Measurements from ENCODE around the gene TPI1. TPM values are rescaled to one million over a fixed set of nuclear protein-coding genes. Genes with fewer than 3 reads are reported as not detected.

TPI1 gene
- total RNA-seq, 1 donor, result 440 TPM

GRCh38 chr12:6843118-6843902, 24.0 kb upstream of the TPI1 start:
- no peak for DNase-seq (ENCODE audit: low read depth in 2 of 3, low spot score in 2 of 3)

DNA sequence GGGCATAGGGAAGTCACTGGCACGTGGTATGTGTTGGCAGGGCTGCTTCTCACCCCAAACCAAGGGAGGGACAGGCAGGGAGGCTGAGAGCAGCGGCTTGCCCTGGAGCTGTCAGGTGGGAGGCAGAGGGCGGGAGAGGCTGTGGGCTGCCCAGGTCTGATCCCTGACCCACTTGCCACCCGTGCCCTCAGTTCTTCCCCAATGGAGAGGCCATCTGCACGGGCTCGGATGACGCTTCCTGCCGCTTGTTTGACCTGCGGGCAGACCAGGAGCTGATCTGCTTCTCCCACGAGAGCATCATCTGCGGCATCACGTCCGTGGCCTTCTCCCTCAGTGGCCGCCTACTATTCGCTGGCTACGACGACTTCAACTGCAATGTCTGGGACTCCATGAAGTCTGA, 21.9 kb upstream of the TPI1 start:
- DNase-seq (ENCODE audit: low read depth in 2 of 3, low spot score in 2 of 3), result no peak

DNA sequence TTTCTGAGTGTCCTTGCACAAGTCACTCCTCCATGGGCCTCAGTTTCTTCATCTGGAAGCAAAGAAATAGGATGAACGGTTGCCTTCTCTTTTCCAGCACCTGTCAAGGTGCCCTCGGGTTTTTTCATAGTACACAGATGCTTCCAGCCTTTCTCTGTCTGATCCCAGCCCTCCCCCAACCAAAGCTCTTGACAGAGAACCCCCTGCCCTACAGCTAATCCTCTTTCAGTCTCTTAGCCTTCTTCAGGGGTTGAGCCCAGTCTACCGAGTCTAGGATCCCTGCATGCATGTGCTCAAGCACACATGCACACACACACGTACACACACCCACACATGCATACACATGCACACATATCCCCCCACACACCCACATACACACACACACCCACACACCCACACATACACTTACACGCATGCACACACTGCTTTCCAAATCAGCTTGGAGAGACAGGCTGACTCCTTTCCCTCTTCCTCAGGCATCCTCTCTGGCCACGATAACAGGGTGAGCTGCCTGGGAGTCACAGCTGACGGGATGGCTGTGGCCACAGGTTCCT, 20.9 kb upstream of the TPI1 start:
- no peak for DNase-seq (ENCODE audit: low read depth in 2 of 3, low spot score in 2 of 3)

GRCh38 chr12:6847676-6848075, 19.7 kb upstream of the TPI1 start:
- DNase-seq (ENCODE audit: low read depth in 2 of 3, low spot score in 2 of 3), result no peak

DNA sequence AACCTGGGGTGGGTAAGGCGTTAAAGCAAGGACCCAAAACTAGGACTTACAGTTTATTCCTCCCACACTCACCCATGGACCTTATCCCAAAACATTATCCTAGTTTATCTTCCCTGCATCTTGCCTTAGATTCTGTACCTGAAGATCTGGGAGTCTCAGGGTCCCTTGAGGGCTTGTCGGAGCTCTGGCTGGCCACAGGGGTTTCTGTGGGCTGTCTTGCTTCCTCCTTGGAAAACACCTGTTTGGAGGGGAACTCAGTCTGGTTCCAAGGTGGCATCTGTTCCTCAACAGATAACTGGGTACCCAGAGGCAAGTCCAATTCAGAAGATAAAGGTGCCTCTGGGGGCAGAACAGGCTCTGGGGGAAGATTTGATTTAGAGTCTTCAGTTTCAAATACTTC, 17.9 kb upstream of the TPI1 start:
- no peak for DNase-seq (ENCODE audit: low read depth in 2 of 3, low spot score in 2 of 3)

- no peak for DNase-seq (ENCODE audit: low read depth in 2 of 3, low spot score in 2 of 3)
These were observed 17.3 kb upstream of the TPI1 start for GRCh38 chr12:6849976-6850560.

- DNase-seq (ENCODE audit: low read depth in 2 of 3, low spot score in 2 of 3), result no peak
These were observed 16.6 kb upstream of the TPI1 start for GRCh38 chr12:6850796-6851152.

DNA sequence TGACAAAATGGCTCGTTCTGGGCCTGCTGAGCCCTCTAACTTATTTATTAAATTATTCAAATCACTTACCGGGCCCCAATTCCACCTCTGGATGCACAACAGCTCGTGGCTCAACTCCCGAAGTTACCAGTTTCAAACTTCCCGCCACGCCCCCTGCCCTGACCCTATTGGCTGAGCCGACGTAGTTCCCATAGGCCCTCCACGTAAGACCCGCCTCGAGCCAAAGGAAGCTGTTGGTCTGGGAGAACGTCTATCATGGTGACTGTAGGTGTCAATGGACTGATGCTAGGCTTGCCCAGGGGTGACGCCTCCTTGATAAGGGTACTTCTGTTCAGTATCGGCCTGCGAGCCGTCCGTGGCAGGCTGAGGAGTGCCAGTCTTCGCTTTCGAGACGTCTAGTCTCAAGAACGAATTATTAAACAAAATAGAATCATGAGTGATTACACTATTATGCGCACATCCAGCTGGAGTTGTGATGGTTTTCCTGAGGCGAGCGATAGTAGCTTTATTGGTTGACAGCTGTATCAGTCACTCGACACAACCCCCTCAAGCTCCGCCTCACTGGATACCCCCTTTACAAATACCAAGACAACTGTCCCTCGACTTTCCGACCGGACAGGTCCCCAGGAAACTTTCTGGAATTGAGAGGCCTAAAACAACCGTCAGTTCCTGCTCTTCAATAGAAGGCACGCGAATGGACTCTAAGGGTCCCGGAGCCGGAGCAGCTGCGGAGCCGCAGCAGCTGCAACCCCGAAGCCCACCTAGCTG, 16.0 kb upstream of the TPI1 start, which contains the start of gene CDCA3:
Gene CDCA3 (minus strand): TSS at position 134 of the 768 bp plus-strand sequence. CDS start 334 bp downstream, outside the sequence.
- peak; percentile 78 to 99 (median 95) for DNase-seq (ENCODE audit: low read depth in 2 of 3, low spot score in 2 of 3)

DNA sequence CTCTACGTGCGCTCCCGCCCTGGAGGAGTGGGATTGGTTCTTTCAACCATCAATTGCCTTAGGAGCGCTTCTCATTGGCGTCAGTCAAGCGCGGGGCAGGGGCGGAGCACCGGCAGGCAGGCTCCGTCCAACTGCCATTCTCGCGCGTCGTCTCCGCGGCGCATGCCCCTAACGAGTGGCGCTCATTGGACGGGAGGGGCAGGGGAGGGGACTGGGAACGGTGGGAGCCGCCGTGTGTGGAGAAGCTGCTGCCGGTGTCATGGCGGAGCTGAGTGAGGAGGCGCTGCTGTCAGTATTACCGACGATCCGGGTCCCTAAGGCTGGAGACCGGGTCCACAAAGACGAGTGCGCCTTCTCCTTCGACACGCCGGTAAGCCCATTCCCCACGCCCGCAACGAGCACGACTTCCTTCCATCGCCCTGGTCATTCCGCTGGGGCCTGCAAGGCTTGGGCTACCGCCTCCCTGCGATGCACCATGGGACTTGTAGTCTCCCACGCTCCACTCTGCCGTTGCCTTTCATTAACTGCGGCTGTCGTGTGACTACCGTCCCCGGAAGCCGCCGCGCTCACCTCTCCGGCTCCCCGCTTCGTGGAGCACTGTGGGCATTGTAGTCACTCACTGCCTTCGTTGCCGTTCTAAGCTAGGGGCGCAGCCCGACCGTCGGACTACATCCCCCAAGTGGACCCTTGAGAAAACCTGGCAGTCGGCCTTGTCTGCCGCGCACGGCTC, 15.2 kb upstream of the TPI1 start, which contains the start of gene USP5:
Gene USP5 (plus strand): TSS at position 230 of the 730 bp plus-strand sequence. CDS start 30 bp downstream, at position 260.
- DNase-seq (ENCODE audit: low read depth in 2 of 3, low spot score in 2 of 3), result peak; percentile 96 to 100 (median 99)

DNA sequence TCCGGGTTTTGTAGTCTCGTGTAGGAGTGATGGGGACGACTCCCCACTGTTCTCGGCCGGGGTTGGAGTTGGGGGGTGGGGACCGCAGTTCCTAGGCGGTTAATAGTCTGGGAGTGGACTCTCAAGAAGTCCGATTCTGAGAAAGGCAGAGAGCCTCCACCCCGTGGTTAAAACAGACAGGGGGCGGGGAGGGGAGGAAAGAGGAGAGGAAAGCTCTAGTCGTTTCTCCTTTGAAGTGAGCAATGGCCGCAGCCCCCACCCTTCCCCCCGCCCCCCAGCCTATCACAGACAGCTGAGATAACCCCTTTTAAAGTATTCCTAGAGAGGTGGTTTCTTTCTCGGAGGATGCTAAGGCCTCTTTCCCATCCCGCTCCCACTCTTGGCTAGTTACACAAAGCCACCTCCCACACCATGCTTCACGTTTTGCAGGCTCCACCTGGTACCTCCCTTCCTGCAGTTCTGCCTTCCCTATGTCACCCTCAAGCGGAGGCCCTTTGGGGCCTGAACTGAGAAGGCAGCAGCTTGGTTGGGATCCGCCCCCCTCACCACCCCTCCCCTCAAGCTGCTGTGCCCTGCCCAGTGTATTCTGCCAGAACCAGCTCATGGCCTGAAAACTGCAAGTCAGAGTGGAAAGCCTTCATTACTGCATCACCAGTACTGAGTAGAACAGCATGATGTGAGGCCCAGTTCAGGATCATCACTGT, 14.5 kb upstream of the TPI1 start:
- peak in 1 of 3 donors; percentile 83 for DNase-seq (ENCODE audit: low read depth in 2 of 3, low spot score in 2 of 3)

DNA sequence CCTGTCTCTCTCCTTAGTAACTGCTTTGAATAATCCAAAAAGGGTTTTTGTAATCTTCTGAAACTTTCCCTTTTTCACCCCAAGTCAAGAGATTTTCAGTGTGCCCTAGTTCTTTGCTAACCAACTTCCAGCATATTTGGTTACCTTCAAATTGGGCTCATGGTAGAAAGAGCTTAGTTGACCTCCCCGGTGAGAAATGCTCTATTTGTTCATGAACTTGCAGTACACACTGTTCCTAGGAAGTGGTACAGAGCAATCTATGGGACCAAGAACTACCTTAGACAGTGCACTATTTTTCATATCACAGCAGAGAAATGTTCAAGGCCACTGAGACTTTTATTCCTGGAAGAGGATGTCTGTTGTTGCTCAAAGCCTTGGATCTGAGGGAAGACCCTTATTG, 13.7 kb upstream of the TPI1 start:
- no peak for DNase-seq (ENCODE audit: low read depth in 2 of 3, low spot score in 2 of 3)

DNA sequence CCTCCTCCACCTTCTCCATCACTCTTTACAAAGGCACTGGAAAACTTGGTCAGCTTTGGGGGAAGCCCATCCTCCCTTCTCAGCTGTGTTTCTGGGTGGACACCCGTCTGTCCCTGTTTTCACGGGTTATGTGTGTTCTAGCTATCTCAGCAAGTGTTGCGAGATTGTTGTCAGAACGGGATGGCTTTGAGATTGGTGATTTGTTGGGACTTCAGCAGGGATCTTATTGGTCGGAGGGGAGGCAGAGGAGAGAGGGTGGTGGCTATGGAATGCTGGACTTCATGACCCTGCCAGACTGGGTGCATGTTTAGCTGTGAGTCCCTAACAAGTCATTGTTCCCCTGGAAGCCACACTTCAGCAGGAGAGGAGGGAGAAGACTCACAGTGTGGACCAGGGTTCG, 13.3 kb upstream of the TPI1 start:
- no peak for DNase-seq (ENCODE audit: low read depth in 2 of 3, low spot score in 2 of 3)

- DNase-seq (ENCODE audit: low read depth in 2 of 3, low spot score in 2 of 3), result no peak
These were observed 12.0 kb upstream of the TPI1 start for GRCh38 chr12:6855322-6855721.

GRCh38 chr12:6858799-6859198, 8.5 kb upstream of the TPI1 start:
- no peak for DNase-seq (ENCODE audit: low read depth in 2 of 3, low spot score in 2 of 3)

DNA sequence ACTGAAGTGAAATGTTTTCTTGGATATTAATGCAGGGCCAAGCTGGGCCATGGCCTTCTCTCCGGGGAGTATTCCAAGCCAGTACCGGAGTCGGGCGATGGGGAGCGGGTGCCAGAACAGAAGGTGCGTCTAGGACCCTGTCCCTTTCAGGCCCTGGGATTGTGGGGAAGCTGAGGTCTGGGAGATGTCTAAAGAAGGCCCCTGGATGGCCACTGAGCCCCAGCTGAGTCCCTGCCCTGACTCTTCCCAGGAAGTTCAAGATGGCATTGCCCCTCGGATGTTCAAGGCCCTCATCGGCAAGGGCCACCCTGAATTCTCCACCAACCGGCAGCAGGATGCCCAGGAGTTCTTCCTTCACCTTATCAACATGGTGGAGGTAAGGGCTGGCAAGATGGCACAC, 7.2 kb upstream of the TPI1 start:
- DNase-seq (ENCODE audit: low read depth in 2 of 3, low spot score in 2 of 3), result no peak

DNA sequence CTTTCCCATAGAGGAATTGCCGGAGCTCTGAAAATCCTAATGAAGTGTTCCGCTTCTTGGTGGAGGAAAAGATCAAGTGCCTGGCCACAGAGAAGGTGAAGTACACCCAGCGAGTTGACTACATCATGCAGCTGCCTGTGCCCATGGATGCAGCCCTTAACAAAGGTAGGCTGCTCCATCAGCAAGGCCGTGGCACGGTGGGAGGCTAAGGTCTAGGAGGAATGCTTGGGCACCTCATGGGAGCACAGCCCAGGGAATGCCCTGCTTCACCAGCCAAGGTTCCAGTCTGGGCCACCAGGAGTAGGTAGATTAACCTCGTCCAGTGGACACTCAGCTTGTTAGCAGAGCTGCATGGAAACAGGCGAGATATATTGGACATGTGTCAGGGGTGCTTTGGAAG, 6.4 kb upstream of the TPI1 start:
- DNase-seq (ENCODE audit: low read depth in 2 of 3, low spot score in 2 of 3), result no peak

DNA sequence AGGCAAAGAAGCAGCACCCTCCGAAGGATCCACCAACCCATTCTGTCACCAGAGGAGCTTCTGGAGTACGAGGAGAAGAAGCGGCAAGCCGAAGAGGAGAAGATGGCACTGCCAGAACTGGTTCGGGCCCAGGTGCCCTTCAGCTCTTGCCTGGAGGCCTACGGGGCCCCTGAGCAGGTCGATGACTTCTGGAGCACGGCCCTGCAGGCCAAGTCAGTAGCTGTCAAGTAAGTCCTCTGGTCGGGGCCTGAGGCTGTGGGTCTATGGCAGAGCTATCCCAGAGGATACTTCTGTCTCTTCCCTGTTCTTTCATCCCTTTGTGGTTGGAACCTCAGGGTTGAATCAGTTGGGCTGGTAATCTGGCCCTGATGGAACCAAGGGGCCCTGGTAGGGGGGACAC, 5.9 kb upstream of the TPI1 start:
- DNase-seq (ENCODE audit: low read depth in 2 of 3, low spot score in 2 of 3), result no peak

DNA sequence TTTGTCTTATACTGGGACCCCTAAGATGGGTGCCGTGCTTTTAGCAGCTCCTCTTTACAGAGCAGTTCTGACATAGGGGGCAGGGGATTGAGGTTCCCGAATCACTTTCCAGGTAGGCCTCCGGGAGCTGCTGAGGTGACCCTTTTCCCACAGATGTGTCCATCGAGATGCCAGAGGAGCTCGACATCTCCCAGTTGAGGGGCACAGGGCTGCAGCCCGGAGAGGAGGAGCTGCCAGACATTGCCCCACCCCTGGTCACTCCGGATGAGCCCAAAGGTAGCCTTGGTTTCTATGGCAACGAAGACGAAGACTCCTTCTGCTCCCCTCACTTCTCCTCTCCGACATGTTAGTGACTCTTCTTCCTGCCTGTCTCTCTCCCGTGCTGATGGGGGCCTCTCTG, 4.3 kb upstream of the TPI1 start:
- DNase-seq (ENCODE audit: low read depth in 2 of 3, low spot score in 2 of 3), result no peak

- DNase-seq (ENCODE audit: low read depth in 2 of 3, low spot score in 2 of 3), result no peak
These were observed 3.6 kb upstream of the TPI1 start for GRCh38 chr12:6863586-6864321.

Data from hematopoietic multipotent progenitor cell (in vitro differentiated cells).